Ishikawa (cell line): ENCODE results near the gene KLHDC7B.

Experiments used
- CEBPB ChIP-seq: IDR thresholded peaks from 2 replicates; pipeline ENCODE4 v1.6.1; 2012
- CREB1 ChIP-seq: IDR thresholded peaks from 2 replicates; pipeline ENCODE4 v1.6.1; 2012; ENCODE audit warnings: low read depth
- EGR1 ChIP-seq: IDR thresholded peaks from 2 replicates; pipeline ENCODE4 v1.6.1; 2012
- EP300 ChIP-seq: IDR thresholded peaks from 2 replicates; pipeline ENCODE4 v1.6.1; 2012; ENCODE audit warnings: borderline replicate concordance
- FOXM1 ChIP-seq: IDR thresholded peaks from 2 replicates; pipeline ENCODE4 v1.6.1; 2012; ENCODE audit warnings: low read depth, borderline replicate concordance
- MAX ChIP-seq: IDR thresholded peaks from 2 replicates; pipeline ENCODE4 v1.6.1; 2012
- NFIC ChIP-seq: IDR thresholded peaks from 2 replicates; pipeline ENCODE4 v1.6.1; 2012
- RAD21 ChIP-seq: IDR thresholded peaks from 2 replicates; pipeline ENCODE4 v1.6.1; 2012; ENCODE audit warnings: low read depth
- REST ChIP-seq: IDR thresholded peaks from 2 replicates; pipeline ENCODE4 v1.6.1; 2012; ENCODE audit warnings: low read depth, mild to moderate bottlenecking
- TAF1 ChIP-seq: IDR thresholded peaks from 2 replicates; pipeline ENCODE4 v1.6.1; 2012; ENCODE audit warnings: low read depth, mild to moderate bottlenecking
- TCF12 ChIP-seq: IDR thresholded peaks from 2 replicates; pipeline ENCODE4 v1.6.1; 2012; ENCODE audit warnings: low read depth
- TEAD4 ChIP-seq: IDR thresholded peaks from 2 replicates; pipeline ENCODE4 v1.6.1; 2012
- USF1 ChIP-seq: IDR thresholded peaks from 2 replicates; pipeline ENCODE4 v1.6.1; 2012
- YY1 ChIP-seq: IDR thresholded peaks from 2 replicates; pipeline ENCODE4 v1.6.1; 2012; ENCODE audit warnings: low read depth
- ZBTB7A ChIP-seq: IDR thresholded peaks from 2 replicates; pipeline ENCODE4 v1.6.1; 2012; ENCODE audit warnings: low read depth

The KLHDC7B gene

GRCh38 chr22:50585238-50585637, 39.5 kb downstream of the KLHDC7B start:
- TF ChIP-seq USF1 (no peak), REST (no peak), ZBTB7A (no peak), YY1 (no peak), TAF1 (no peak)

GRCh38 chr22:50585781-50586180, 40.1 kb downstream of the KLHDC7B start:
- TF ChIP-seq TAF1, result no peak
- no peak for TF ChIP-seq MAX
- TF ChIP-seq TCF12, result no peak
- no peak for TF ChIP-seq RAD21
- no peak for TF ChIP-seq TEAD4
- TF ChIP-seq USF1, result no peak
- TF ChIP-seq CEBPB, result no peak
- no peak for TF ChIP-seq FOXM1
- TF ChIP-seq ZBTB7A, result no peak
- no peak for TF ChIP-seq CREB1
- no peak for TF ChIP-seq REST
- TF ChIP-seq NFIC, result no peak
- no peak for TF ChIP-seq EP300
- no peak for TF ChIP-seq EGR1

- no peak for TF ChIP-seq CREB1
Measured at GRCh38 chr22:50586416-50586815, 40.7 kb downstream of the KLHDC7B start.

- no peak for TF ChIP-seq TEAD4
- no peak for TF ChIP-seq EP300
- no peak for TF ChIP-seq CREB1
- TF ChIP-seq CEBPB, result no peak
- no peak for TF ChIP-seq EGR1
- no peak for TF ChIP-seq RAD21
- no peak for TF ChIP-seq TAF1
- no peak for TF ChIP-seq FOXM1
- no peak for TF ChIP-seq USF1
- no peak for TF ChIP-seq ZBTB7A
- TF ChIP-seq TCF12, result no peak
- TF ChIP-seq REST, result no peak
- no peak for TF ChIP-seq YY1
- TF ChIP-seq MAX, result no peak
- no peak for TF ChIP-seq NFIC
Measured at GRCh38 chr22:50587407-50587806, 41.7 kb downstream of the KLHDC7B start.

- TF ChIP-seq REST (no peak), CEBPB (no peak), NFIC (no peak), TAF1 (no peak), EP300 (no peak), USF1 (no peak), TEAD4 (no peak)
Measured at GRCh38 chr22:50595189-50595588, 49.5 kb downstream of the KLHDC7B start.
